Posterior vena cava (tissue), 2 donors: ENCODE measurements around the gene PDLIM7. TPM values are rescaled to one million over a fixed set of nuclear protein-coding genes. Genes with fewer than 3 reads are reported as not detected.

Experiments used
- DNase-seq: peaks from one replicate; pipeline ENCODE4 v3.0.0-alpha.2; 2020; ENCODE audit warnings: low spot score
- intact Hi-C, 2 donors: fragments of 100-400 bp; cut with DNase I; formaldehyde crosslinking; loops; one replicate each; pipeline versions ENCODE4 v1.14.1 to v1.14.2; 2022 to 2023
- total RNA-seq, 2 donors: library from RNA; stranded (reverse); fragmentation: NEBNext Ultra II Directional; extraction: Animal tissue kit (Norgen Biotek cat#: 25700); gene quantifications; one replicate each; pipeline ENCODE4 v1.2.1, GENCODE V29; 2021
- donor health status: DM: yes; HTN: yes; CAD: no.
- donor health status: DM: yes; HTN: yes; CAD: no.

The PDLIM7 gene
- total RNA-seq, 2 donors from 2014 or later = 448 to 580 TPM

DNA sequence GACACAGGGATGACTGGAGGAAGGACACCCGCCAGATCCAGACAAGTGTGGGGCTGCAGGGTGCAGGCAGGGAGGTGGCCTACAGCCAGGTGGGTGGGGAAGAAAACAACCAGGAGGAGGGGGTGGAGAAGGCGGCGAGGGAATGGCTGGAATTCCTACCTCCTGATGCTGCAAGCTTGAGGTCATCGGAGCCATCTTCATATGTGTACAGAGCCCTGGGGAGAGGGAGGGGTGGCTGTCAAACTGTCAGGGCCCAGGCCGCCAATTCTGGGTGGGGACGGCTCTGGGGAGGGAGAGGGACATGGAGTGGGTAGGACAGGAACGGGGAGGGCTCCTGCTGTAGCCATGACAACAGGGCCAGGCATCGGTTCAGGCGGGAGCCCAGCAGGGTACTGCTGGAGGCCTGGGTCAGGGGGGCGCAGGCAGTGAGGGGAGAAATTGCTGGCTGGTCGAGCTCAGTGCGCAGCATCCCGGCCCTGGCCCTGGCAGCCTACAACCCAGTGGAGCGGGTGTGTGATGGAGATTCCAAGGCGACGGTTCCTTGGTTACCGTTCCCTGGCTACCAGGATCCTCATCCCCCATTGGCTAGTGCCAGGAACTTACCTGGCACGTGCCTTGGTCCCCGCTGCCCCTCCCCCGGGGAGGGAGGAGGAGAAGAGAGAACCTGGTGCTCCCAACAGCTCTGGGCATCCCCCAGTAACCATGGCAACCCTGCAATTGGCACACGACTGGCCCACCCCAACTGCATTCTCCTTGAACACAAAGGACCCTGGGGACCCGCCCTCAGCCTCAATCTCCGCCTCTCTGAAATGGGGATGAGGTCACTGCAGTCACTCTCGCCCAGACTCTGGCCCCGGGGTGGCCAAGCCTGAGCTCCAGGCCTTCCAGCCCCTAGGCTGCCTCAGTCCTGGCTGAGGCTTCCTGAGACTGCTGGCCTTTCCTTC is 28.4 kb downstream of the PDLIM7 start:
- intact Hi-C loops = no loop called here

DNA sequence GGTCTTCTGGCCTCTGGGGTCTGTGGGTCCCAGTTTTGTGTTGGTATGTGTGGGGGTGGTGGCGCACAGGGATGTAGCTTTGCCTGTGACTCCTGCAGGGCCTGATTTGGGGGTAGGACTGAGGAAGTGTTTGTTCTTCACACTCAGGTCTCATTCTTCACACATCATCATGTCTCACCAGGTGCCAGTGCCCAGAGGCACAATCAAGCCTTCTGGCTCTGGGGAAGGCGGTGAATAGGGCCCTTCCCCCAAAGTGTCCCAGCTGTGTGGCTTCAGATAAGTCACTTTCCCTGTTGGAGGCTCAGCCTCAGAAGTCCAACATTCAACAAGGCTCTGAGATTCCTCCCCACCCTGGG is 29.1 kb downstream of the PDLIM7 start:
- intact Hi-C loops = no loop called here
- no peak for DNase-seq

More for the DNA sequence above, 28.4 kb downstream of the PDLIM7 start:
- no peak for DNase-seq

DNA sequence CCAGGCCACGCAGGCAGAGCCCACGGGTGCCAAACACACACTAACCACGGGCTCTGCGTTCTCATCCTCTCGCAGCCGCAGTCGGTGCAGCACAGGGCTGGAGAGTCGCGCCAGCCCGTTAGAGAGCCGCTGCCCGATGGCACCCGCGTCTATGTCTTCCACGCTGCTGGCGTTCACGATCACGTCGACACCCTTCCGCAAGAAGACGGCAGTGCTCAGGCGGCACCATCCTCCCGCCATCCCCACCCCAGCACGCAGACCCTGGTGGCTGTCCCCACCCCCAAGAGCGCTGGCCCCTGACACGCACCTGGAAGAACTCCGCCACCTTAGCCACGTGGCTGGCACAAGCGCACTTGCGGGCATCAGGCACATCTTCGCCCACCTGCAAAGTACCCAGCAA is 30.0 kb downstream of the PDLIM7 start:
- intact Hi-C loops = no loop called here
- no peak for DNase-seq

DNA sequence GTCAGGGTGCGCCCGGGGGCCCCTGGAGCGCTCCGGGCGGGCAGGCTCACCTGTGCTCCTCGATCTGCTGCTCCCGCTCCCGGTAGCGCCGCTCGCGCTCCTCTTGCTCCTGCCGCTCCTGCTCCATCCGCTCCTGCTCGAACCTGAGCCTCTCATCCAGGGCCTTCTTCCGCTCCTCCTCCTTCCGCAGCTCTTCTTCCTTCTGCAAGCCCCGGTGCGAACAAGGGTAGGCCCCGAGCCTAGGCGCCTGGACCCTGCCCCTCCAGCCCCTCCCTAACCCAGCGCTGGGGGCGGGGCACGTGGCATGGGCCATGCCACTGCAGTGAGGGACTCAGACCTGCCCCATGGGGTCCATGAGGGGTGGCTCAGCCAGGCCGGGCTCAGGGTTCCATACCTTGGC is 30.5 kb downstream of the PDLIM7 start:
- no peak for DNase-seq
- intact Hi-C loops = no loop called here

DNA sequence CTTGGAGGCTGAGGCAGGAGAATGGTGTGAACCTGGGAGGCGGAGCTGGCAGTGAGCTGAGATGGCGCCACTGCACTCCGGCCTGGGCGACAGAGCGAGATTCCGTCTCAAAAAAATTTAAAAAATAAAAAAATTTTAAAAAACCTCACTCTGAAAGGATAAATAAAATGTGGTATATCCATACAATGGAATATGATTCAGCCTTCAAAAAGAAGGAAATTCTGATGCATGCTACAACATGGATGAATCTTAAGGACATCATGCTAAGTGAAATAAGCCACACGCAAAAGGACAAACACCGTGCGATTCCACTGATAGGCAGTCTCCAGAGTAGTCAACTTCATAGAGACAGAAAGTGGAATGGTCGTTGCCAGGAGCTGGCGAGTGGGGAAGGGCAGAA is 32.4 kb downstream of the PDLIM7 start:
- DNase-seq = no peak
- intact Hi-C loops = no loop called here

DNA sequence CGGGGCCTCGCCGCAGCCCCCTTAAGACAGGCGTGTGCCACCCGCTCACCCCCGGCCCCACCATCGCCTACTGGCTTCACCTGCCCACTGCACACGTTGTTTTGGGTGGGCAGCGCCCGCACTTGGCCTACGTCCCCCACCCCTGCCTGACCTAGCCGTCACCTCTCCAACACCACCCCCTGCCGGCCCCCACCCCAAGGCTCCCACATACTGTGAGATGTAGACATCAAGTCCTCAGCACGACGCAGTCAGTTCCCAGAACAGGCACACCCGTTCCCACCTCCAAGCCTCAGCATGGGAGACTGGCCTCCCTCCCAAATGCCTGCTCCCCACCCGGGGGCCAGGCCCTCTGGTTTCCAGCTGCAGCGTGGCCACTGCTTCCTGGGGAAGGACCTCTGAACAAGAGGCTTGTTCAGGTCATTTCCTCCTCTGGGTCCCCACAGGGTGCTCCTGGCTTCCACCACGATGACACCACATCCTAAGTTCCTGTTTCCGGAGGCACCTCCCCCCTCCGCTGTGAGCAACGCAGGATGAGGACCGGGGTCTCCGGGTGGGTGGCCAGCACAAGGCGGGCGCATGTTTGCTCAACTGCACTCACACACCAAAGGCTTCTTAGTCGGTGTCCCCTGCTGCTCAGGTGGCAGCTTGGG is 35.3 kb downstream of the PDLIM7 start:
- DNase-seq = no peak
- intact Hi-C loops = no loop called here

DNA sequence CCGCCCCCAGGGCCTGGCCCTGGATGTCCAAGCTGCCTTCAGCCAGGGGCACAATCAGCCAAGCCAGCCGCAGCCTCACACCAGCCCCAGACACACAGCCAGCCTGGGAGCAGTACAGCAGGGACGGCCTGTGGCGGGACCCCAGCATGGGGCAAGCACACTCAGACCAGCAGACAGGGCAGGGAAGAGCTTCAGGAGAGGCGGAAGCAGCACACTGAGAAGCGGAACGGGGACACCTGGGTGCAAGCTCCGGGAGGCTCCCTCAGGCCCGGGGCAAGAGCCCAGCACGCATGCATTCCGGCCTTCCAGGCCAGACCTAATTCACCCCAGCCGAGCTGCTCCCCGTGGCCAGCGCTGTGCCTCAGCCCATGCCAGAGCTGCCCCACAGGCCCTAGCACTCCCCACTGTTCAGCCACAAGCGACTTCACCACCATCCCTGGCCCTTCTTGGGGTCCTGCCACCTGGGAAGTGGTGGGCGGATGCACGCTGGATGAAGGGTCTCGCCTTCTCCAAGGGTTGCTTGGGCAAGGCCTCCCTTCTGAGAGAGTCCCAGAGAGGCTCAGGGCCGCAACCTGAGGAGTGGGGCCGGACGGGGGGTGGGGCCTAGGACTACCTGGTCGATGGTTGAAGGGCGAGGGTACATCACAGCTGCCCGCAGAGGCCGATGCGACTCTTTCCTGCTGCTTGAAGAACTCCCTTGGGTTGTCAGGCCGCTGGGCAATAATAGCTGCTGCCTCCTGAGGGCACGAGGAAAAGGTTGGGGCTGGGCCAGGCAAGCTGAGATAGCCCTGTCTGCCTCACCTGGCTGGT is 37.4 kb downstream of the PDLIM7 start:
- DNase-seq = no peak
- intact Hi-C loops = no loop called here

DNA sequence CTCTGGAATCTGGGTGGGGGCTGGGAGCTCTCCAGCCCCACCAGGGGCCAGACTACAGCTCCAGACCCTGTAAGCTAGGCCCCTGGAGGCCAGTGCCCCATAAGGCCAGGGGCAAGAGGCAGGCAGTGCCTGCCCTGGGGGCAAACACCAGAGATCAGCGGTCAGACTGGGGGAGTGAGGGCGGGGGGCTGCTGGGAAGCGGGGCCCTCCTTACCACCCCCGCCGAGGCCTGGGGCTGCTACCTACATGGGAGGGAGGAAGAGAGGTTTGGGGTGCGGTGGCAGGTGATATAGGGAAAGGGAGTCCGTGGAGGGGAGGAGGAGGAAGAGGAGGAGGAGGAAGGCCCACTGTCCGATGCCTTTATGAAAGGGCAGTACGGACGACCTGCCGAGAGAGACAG is 38.0 kb downstream of the PDLIM7 start:
- no peak for DNase-seq
- intact Hi-C loops = no loop called here

DNA sequence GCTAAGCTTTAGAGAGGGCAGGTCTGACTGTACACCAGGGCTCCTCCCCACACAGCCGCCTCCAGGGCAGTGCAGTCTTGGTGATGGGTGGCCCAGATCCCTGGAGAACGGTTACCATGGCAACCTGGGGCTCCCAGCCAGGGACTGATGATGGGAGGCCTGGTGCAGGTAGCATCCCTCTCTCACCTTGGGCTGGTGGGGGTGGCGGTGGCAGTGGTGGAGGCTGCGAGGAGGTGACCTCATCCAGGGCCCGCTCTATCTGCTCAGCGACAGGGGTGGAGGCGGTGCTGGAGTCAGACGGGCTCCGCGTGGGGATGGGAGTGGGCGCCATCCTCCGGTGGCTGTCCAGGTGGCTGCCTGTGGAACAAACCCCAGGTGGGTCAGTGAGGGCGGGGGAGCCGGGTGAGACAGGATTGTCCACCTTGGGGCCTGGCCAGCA is 38.5 kb downstream of the PDLIM7 start:
- DNase-seq = no peak
- intact Hi-C loops = no loop called here

DNA sequence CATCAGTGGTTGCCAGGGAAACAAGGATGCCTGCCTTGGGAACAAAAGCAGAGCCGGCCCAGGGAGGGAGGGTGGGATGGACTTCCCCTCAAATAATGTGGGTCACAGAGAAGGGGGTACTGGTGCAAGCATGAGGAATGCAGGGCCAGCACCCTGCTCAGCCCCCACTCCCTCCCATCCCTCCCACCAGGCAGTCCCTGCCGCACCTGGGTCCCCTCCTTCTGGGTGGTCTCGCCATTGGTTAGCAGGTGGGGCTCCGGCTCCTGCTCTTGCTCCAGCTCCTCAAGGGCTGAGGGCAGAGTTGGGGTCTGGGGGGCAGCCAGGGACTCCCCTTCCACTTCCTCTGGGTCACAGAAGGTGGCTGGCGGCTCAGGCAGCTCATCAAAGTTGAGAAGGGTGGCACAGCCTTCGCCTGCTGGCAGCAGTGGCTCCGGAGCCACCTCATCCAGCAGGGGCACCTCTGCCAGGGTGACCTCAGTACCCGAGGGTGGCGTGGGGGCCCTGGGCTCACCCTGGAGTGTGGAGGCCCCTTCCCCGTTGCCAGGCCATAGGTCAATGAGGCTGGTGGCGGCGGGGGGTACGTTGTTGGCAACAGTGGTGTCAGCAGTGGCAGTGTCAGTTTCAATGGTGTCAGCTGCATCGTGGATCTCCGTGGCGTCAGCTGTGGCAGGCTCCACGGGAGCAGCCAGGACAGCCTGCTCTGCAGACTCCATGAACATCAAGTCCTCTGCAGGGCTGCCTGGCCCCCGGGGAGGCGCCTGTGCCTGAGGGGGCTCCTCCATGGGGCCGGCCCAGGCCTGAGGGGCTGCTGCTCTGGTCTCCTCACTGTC is 39.3 kb downstream of the PDLIM7 start:
- intact Hi-C loops = loop anchor here in 1 of 2 donors (2.0 kb wide), 1 partner anchor 15 kb away; the partner anchor contains the start of gene DBN1
- no peak for DNase-seq

DNA sequence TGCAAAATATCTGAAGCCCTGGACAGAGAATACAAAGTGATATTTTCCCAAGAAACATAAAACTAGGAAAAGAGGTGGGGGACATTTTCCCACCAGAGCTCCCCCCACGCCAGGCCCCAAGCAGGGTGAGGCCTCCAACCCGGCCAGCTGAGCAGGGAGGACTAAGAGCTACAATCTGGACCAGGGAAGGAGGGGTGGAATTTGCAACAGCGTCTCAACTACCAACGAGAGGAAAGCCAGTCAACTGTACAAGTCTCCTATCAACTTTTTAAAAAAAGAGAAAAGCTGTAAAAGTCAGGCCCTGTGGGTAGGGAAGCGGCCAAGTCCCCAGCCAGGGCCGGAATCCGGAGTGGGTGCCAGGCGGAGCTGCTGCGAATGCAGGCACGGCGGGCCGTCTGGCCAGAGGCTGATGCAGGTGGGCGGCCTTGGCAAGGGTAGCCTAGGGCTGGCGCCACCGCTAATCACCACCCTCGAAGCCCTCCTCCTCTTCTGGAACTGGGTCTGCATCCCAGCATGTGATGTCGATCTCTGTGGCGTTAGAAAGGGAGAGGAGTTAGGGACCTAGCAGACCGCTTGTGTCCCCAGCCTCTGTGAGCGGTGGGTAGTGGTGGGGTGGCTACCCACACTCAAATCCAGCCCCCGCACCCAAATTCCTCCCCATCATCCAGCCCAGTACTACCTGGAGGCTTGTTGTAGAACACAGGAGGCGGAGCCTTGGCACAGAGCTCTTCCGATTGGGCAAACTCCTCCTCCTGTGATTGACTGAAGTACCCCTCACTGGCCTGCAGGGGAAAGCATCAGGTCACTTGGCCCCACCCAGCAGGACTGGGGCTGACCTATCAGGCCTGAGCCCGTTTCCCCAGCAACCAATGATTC is 40.2 kb downstream of the PDLIM7 start:
- peak; percentile 94 for DNase-seq
- intact Hi-C loops = loop anchor here in 1 of 2 donors (2.0 kb wide), 1 partner anchor 16 kb away; the partner anchor contains the start of gene DBN1

DNA sequence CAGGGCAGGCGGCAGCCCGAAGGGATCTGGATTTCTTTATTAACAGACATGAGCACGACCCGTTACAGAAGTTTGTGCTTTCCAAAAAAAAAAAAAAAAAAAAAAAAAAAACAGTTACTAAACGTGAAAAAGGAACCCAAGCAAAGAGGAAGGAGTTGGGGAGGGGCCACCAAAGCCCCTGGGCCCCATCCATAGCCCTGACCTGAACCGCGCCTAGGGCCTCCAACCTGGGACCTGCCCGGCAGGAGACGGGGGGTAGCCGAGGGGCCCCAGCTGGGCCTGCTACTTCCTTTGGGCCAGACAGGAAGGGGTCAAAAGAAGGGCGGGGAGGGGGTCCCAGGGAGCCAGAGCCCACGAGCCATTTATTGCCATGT is 40.8 kb downstream of the PDLIM7 start:
- intact Hi-C loops = loop anchor here in 1 of 2 donors (2.0 kb wide), 1 partner anchor 16 kb away; the partner anchor contains the start of gene DBN1

DNA sequence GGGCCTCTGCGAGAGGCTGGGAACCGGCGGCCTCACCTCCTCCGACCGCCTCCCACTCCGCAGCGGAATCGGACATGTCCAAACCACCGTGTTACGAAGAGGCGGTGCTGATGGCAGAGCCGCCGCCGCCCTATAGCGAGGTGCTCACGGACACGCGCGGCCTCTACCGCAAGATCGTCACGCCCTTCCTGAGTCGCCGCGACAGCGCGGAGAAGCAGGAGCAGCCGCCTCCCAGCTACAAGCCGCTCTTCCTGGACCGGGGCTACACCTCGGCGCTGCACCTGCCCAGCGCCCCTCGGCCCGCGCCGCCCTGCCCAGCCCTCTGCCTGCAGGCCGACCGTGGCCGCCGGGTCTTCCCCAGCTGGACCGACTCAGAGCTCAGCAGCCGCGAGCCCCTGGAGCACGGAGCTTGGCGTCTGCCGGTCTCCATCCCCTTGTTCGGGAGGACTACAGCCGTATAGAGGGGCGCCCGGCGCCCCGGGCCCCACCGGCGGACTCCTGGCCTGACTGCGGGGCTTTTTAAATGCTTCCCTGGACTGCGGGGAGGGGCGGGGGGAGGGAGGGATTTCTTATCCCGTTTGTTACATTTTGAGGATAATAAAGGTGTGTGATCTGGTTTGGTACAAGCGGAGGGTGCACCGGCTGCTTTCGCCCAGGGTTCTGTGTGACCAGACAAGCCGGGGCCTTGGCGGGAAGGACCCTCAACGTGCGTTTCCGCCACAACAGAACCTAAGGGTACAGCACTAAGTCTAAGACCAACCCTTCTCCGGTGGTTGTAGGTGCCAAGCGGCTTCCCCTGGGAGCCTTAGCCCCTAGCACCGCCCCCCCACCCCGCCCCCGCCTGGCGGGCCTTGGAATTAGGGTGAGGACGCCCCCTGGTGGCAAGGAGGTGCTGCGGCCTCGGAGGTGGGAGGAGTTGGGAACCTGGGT is 41.5 kb downstream of the PDLIM7 start:
- intact Hi-C loops = loop anchor here in 1 of 2 donors (2.0 kb wide), 1 partner anchor 17 kb away; the partner anchor contains the start of gene DBN1
- peak; percentile 97 for DNase-seq

More for the DNA sequence above, 40.8 kb downstream of the PDLIM7 start:
- DNase-seq = no peak

DNA sequence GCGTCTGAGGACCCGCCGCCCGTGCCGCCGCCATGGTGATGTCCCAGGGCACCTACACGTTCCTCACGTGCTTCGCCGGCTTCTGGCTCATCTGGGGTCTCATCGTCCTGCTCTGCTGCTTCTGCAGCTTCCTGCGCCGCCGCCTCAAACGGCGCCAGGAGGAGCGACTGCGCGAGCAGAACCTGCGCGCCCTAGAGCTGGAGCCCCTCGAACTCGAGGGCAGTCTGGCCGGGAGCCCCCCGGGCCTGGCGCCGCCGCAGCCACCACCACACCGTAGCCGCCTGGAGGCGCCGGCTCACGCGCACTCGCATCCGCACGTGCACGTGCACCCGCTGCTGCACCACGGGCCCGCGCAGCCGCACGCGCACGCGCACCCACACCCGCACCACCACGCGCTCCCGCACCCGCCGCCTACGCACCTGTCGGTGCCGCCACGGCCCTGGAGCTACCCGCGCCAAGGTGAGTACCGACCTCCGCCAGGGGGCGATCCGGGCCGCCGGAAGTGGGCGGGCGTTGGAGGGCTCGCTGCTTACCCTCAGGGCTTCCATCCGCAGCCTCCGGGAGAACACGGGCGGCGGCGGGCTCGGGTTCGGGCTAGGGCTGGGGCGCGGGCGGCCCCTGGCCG is 42.3 kb downstream of the PDLIM7 start:
- peak; percentile 91 for DNase-seq
- intact Hi-C loops = no loop called here

DNA sequence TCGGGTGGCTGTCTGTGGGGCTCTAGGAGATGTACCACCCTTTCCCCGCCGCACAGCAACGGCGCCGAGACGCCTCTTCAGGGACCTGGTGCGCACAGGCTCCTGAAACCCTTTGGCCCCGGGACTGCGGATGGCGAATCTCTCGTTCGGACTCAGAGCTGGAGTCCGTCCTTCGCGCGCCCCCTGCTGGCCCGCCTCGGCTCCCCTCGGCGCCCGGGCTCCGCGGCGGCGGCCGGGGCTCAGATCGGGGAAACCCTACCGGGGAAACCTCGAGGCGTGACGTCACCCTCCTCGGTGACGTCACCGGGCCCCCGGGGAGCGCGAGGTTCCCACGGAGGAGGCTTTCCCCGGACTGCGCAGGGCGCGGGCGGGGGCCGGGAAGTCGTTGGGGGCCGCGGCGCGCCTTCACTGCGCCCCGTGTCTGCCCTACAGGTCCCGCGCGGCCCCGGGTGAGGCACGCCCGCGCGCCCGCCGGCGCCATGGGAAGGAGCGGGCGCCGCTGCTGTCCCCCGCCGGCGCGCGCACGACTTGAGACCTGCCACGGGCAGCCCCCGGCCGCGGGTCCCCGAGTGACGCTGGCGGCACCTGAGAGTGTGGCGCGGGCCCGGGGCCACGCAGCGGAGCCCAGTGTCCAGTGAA is 42.9 kb downstream of the PDLIM7 start:
- peak; percentile 98 for DNase-seq
- intact Hi-C loops = loop anchor here (5.0 kb wide), 2 partner anchors 47 to 52 kb away; partner anchors contain the start of genes F12 (in 1 of the 2) and PFN3 (in 1 of the 2)
